Left ventricle myocardium inferior (tissue), 1 donor: Measurements from ENCODE around the gene PIK3IP1. TPM values are rescaled to one million over a fixed set of nuclear protein-coding genes. Genes with fewer than 3 reads are reported as not detected.

ENCODE experiments used
- DNase-seq: peaks from one replicate; pipeline ENCODE4 v3.0.0-alpha.2; 2020
- H3K27ac ChIP-seq: fragments of 200-600 bp; replicated peaks from 2 replicates; pipeline ENCODE4 v1.8.0; 2021
- H3K27me3 ChIP-seq: fragments of 200-600 bp; 2 replicates; pipeline ENCODE4 v1.8.0; 2021; ENCODE audit warnings: low read depth
- H3K36me3 ChIP-seq: fragments of 200-600 bp; 2 replicates; pipeline ENCODE4 v1.8.0; 2021
- H3K4me1 ChIP-seq: fragments of 200-600 bp; 2 replicates; pipeline ENCODE4 v1.8.0; 2021
- H3K4me3 ChIP-seq: fragments of 200-600 bp; 2 replicates; pipeline ENCODE4 v1.8.0; 2021; ENCODE audit warnings: mild to moderate bottlenecking, moderate library complexity
- H3K9me3 ChIP-seq: fragments of 200-600 bp; replicated peaks from 2 replicates; pipeline ENCODE4 v1.8.0; 2021
- CTCF ChIP-seq: fragments of 200-600 bp; IDR thresholded peaks from 2 replicates; pipeline ENCODE4 v1.8.0; 2021; ENCODE audit warnings: antibody characterized with exemption, mild to moderate bottlenecking, borderline replicate concordance
- intact Hi-C: fragments of 100-400 bp; cut with micrococcal nuclease; formaldehyde crosslinking; loops from one replicate; pipeline ENCODE4 v1.11.0; 2022
- total RNA-seq: library from RNA; stranded (reverse); fragmentation: NEBNext Ultra II Directional; extraction: Animal tissue kit (Norgen Biotek cat#: 25700); gene quantifications from one replicate; pipeline ENCODE4 v1.2.1, GENCODE V29; 2021
- donor health status: DM: no; HTN: yes; CAD: no; lungs with severe emphysema.

The PIK3IP1 gene
- total RNA-seq, 1 donor from 2014 or later, result 11.1 TPM

GRCh38 chr22:31271485-31271884, 20.8 kb downstream of the PIK3IP1 start:
- Histone ChIP-seq H3K27ac (peak overlapping the region; percentile 34), H3K36me3 (peaks cover 63% of the 10 kb centered on the region), H3K27me3 (no peaks in the 10 kb centered on the region)

GRCh38 chr22:31271026-31271425, 21.3 kb downstream of the PIK3IP1 start:
- H3K36me3 ChIP-seq, result peaks cover 66% of the 10 kb centered on the region
- intact Hi-C loops, result no loop called here

More at GRCh38 chr22:31271485-31271884, 20.8 kb downstream of the PIK3IP1 start:
- TF ChIP-seq CTCF, result no peak
- Histone ChIP-seq H3K4me3 (no peak overlapping the region), H3K4me1 (peaks cover 25% of the 10 kb centered on the region), H3K9me3 (no peaks in the 10 kb centered on the region)
- DNase-seq, result no peak
- intact Hi-C loops, result no loop called here

GRCh38 chr22:31269892-31270579, 22.3 kb downstream of the PIK3IP1 start:
- H3K27me3 ChIP-seq, result no peaks in the 10 kb centered on the region
- H3K9me3 ChIP-seq, result no peaks in the 10 kb centered on the region
- H3K36me3 ChIP-seq, result peaks cover 65% of the 10 kb centered on the region
- peaks cover 25% of the 10 kb centered on the region for H3K4me1 ChIP-seq
- TF ChIP-seq CTCF, result no peak
- no peak for DNase-seq
- intact Hi-C loops, result no loop called here
- no peak overlapping the region for H3K4me3 ChIP-seq
- no peak overlapping the region for H3K27ac ChIP-seq

More at GRCh38 chr22:31271026-31271425, 21.3 kb downstream of the PIK3IP1 start:
- Histone ChIP-seq H3K27me3 (no peaks in the 10 kb centered on the region), H3K9me3 (no peaks in the 10 kb centered on the region), H3K4me1 (peaks cover 25% of the 10 kb centered on the region), H3K4me3 (no peak overlapping the region), H3K27ac (peak overlapping the region; percentile 34)
- no peak for TF ChIP-seq CTCF
- no peak for DNase-seq

- no peak overlapping the region for H3K27ac ChIP-seq
- no peak for DNase-seq
- intact Hi-C loops, result no loop called here
- H3K36me3 ChIP-seq, result peaks cover 63% of the 10 kb centered on the region
- H3K4me1 ChIP-seq, result peaks cover 25% of the 10 kb centered on the region
- H3K4me3 ChIP-seq, result no peak overlapping the region
- TF ChIP-seq CTCF, result no peak
- no peaks in the 10 kb centered on the region for H3K27me3 ChIP-seq
- H3K9me3 ChIP-seq, result no peaks in the 10 kb centered on the region
These were observed 24.0 kb downstream of the PIK3IP1 start for GRCh38 chr22:31268281-31268680.

- DNase-seq, result no peak
- no peak overlapping the region for H3K27ac ChIP-seq
- intact Hi-C loops, result no loop called here
- no peaks in the 10 kb centered on the region for H3K9me3 ChIP-seq
- peaks cover 85% of the 10 kb centered on the region for H3K36me3 ChIP-seq
- TF ChIP-seq CTCF, result no peak
- H3K4me3 ChIP-seq, result no peak overlapping the region
- no peaks in the 10 kb centered on the region for H3K4me1 ChIP-seq
- H3K27me3 ChIP-seq, result no peaks in the 10 kb centered on the region
These were observed 28.2 kb downstream of the PIK3IP1 start for GRCh38 chr22:31263896-31264640.
